IMR-90 (cell line): ENCODE measurements around the gene NRN1.

Source experiments
- MAFK ChIP-seq: IDR thresholded peaks from 2 replicates; pipeline ENCODE4 v1.6.1; 2012; ENCODE audit warnings: low read depth, low read length, improper control_type of control experiment
- RFX5 ChIP-seq: IDR thresholded peaks from 2 replicates; pipeline ENCODE4 v1.8.0; 2012; ENCODE audit warnings: low read depth, mild to moderate bottlenecking, low read length, moderate library complexity

DNA sequence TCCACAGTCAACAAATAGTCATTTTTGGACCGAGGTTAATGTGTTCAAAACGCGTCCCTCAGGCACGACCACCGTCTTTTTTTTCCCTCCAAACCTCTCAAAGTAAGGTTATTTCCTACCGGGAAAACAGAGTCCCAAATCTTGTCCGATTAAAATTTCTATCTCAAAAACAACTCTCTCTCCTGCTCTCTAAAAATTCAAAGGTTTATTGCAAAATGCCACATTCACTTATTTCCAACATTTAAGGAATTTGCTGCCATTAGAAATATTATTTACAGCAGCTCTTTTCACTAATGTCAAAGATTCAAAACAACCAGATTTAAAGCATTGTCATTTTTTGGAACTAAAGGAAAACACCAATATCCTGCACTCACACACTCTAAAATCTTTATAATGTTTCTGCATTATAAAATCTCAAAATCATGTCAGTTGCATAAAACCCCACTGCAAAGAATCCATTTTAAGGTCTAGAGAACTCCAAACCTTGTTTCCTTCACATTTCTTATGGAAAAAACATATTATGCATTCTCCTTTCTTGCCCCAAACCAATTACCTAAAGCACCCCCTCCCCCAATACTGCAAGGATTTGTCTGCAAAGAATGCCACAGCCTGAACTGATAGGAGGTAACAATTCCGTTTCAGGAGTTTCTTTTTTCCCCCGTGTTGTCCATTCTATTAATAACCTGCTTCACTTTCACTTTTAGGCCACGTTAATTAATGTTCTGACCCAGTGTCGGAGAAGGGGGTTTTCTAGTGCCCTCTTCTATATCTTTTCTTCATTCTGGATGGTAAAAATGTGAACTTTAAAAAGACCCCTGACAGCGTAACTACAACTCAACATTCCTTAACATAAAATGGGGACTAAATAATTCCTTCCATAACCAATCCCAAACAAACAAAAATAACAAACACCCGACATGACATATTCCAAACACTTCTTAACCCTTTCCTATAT, 1.4 kb downstream of the NRN1 start:
- TF ChIP-seq MAFK (no peak), RFX5 (no peak)
